Superior temporal gyrus (tissue), 1 donor: Measurements from ENCODE around the gene ZNF830.
A peak's percentile ranks its signal among the peaks of the same experiment; 100 is the strongest.
"Not testable (repeated sequence)": the region's sequence is repeated elsewhere in the genome, so short reads cannot be mapped to it uniquely, and the experiment has no call there.

Experiments used
- DNase-seq: peaks from one replicate; pipeline ENCODE4 v3.0.0-alpha.2; 2016; ENCODE audit errors: extremely low spot score

ZNF830 gene

GRCh38 chr17:34991606-34992005 is 30.3 kb downstream of the ZNF830 start:
- no peak for DNase-seq

GRCh38 chr17:34993031-34993430 is 31.7 kb downstream of the ZNF830 start:
- no peak for DNase-seq

- no peak for DNase-seq
Measured at GRCh38 chr17:34996422-34997285, 35.3 kb downstream of the ZNF830 start.

- DNase-seq: no peak
Measured at GRCh38 chr17:34997355-34997862, 36.1 kb downstream of the ZNF830 start.

- DNase-seq: peak; percentile 82
Measured at GRCh38 chr17:34998205-34998604, 36.9 kb downstream of the ZNF830 start.

- DNase-seq: no peak
Measured at GRCh38 chr17:34999456-34999855, 38.1 kb downstream of the ZNF830 start.

GRCh38 chr17:35000965-35001364 is 39.6 kb downstream of the ZNF830 start:
- DNase-seq: not testable (repeated sequence)

- no peak for DNase-seq
Measured at GRCh38 chr17:35001549-35001948, 40.2 kb downstream of the ZNF830 start.

- no peak for DNase-seq
Measured at GRCh38 chr17:35002876-35003551, 41.7 kb downstream of the ZNF830 start.

- DNase-seq: no peak
Measured at GRCh38 chr17:35003778-35004177, 42.4 kb downstream of the ZNF830 start.

- DNase-seq: no peak
Measured at GRCh38 chr17:35006345-35006744, 45.0 kb downstream of the ZNF830 start.

GRCh38 chr17:35006961-35007360 is 45.6 kb downstream of the ZNF830 start:
- no peak for DNase-seq

GRCh38 chr17:35010093-35010492 is 48.8 kb downstream of the ZNF830 start:
- no peak for DNase-seq

- no peak for DNase-seq
Measured at GRCh38 chr17:35011671-35012216, 50.4 kb downstream of the ZNF830 start.
